Suprapubic skin (tissue), 4 donors: ENCODE data around the gene BOLA3.

ENCODE experiments used
- CTCF ChIP-seq, 2 donors: fragments of 200-600 bp in 1 of 2; fragments of 450-650 bp in 1 of 2; sonication (generic) in 1 of 2; IDR thresholded peaks; one replicate each; pipeline ENCODE4 v1.5.1; 2016 to 2019; ENCODE audit warnings: antibody characterized with exemption in 2 of 2, mild to moderate bottlenecking in 1 of 2, moderate library complexity in 1 of 2
- EP300 ChIP-seq: sonication (generic); formaldehyde crosslinking; IDR thresholded peaks from one replicate; pipeline ENCODE4 v1.6.1; 2017; ENCODE audit warnings: antibody characterized with exemption
- POLR2A ChIP-seq, 2 donors: fragments of 450-650 bp; IDR thresholded peaks; one replicate each; pipeline ENCODE4 v1.6.1; 2017; ENCODE audit warnings: antibody characterized with exemption in 2 of 2, mild to moderate bottlenecking in 2 of 2, moderate library complexity in 2 of 2
- POLR2AphosphoS5 ChIP-seq, 3 donors: sonication (generic); formaldehyde crosslinking; IDR thresholded peaks; one replicate each; pipeline ENCODE4 v1.6.1; 2017; ENCODE audit warnings: antibody characterized with exemption in 3 of 3

GRCh38 chr2:74103763-74104162, 43.9 kb downstream of the BOLA3 start:
- no peak for TF ChIP-seq POLR2A (IDR thresholded peaks at IDR 0.05)
- TF ChIP-seq POLR2AphosphoS5 (IDR thresholded peaks at IDR 0.05), result no peak
- TF ChIP-seq CTCF (IDR thresholded peaks at IDR 0.05), result no peak
- no peak for TF ChIP-seq EP300
